ENCODE results near the gene FAM227B. TPM values are rescaled to one million over a fixed set of nuclear protein-coding genes. Genes with fewer than 3 reads are reported as not detected.
A peak's percentile ranks its signal among the peaks of the same experiment; 100 is the strongest.
"Not testable (repeated sequence)": the region's sequence is repeated elsewhere in the genome, so short reads cannot be mapped to it uniquely, and the experiment has no call there.

The FAM227B gene
- total RNA-seq, 2 experiments from 2014 or later, result 2.4 to 3.3 TPM

- CTCF ChIA-PET, result interaction anchor here (0.7 kb wide), 1 partner anchor 760 kb away, joined by 3 read pairs; no protein-coding TSS in a partner anchor
- Mint-ChIP-seq H3K36me3 (peaks cover 29% of the 10 kb centered on the region), H3K4me3 (no peak overlapping the region), H3K27me3 (no peaks in the 10 kb centered on the region), H3K9me3 (ENCODE audit: low read depth) (peaks cover 5% of the 10 kb centered on the region), H3K4me1 (peaks cover 26% of the 10 kb centered on the region), H3K27ac (no peak overlapping the region)
- DNase-seq, result no peak
- ATAC-seq, result no peak
Observed at GRCh38 chr15:49627407-49627877, 6.8 kb upstream of the FAM227B start.

- H3K27ac Mint-ChIP-seq, result no peak overlapping the region
- DNase-seq, result no peak
- peaks cover 5% of the 10 kb centered on the region for H3K9me3 Mint-ChIP-seq (ENCODE audit: low read depth)
- peaks cover 38% of the 10 kb centered on the region for H3K4me1 Mint-ChIP-seq
- ATAC-seq, result no peak
- H3K4me3 Mint-ChIP-seq, result no peak overlapping the region
- CTCF ChIA-PET, result no interaction called here
- H3K36me3 Mint-ChIP-seq, result peaks cover 30% of the 10 kb centered on the region
- H3K27me3 Mint-ChIP-seq, result no peaks in the 10 kb centered on the region
Observed at GRCh38 chr15:49625460-49626036, 4.9 kb upstream of the FAM227B start.

- Mint-ChIP-seq H3K4me1 (peaks cover 47% of the 10 kb centered on the region), H3K36me3 (peaks cover 28% of the 10 kb centered on the region), H3K27ac (peak overlapping the region; percentile 56), H3K27me3 (no peaks in the 10 kb centered on the region), H3K4me3 (peak overlapping the region; percentile 43), H3K9me3 (ENCODE audit: low read depth) (peaks cover 5% of the 10 kb centered on the region)
- no peak for ATAC-seq
- CTCF ChIA-PET, result no interaction called here
- no peak for DNase-seq
Observed at GRCh38 chr15:49624056-49624455, 3.4 kb upstream of the FAM227B start.

GRCh38 chr15:49622561-49622960 lies 1.9 kb upstream of the FAM227B start:
- CTCF ChIA-PET, result interaction anchor here (0.7 kb wide), 1 partner anchor 92 kb away, joined by 3 read pairs; no protein-coding TSS in a partner anchor

GRCh38 chr15:49621887-49622286 lies 1.3 kb upstream of the FAM227B start:
- Mint-ChIP-seq H3K9me3 (ENCODE audit: low read depth) (peaks cover 5% of the 10 kb centered on the region), H3K36me3 (peaks cover 31% of the 10 kb centered on the region), H3K4me3 (peak overlapping the region; percentile 97), H3K4me1 (peaks cover 46% of the 10 kb centered on the region), H3K27ac (peak overlapping the region; percentile 94), H3K27me3 (no peaks in the 10 kb centered on the region)
- CTCF ChIA-PET, result no interaction called here
- DNase-seq, result no peak
- no peak for ATAC-seq

More at GRCh38 chr15:49622561-49622960, 1.9 kb upstream of the FAM227B start:
- peaks cover 30% of the 10 kb centered on the region for H3K36me3 Mint-ChIP-seq
- ATAC-seq (no peak), DNase-seq (no peak)
- H3K4me1 Mint-ChIP-seq, result peaks cover 46% of the 10 kb centered on the region
- no peak overlapping the region for H3K27ac Mint-ChIP-seq
- no peak overlapping the region for H3K4me3 Mint-ChIP-seq
- H3K27me3 Mint-ChIP-seq, result no peaks in the 10 kb centered on the region
- peaks cover 5% of the 10 kb centered on the region for H3K9me3 Mint-ChIP-seq (ENCODE audit: low read depth)

- peaks cover 46% of the 10 kb centered on the region for H3K4me1 Mint-ChIP-seq
- H3K9me3 Mint-ChIP-seq (ENCODE audit: low read depth), result peaks cover 8% of the 10 kb centered on the region
- no peak for ATAC-seq
- H3K27ac Mint-ChIP-seq, result peak overlapping the region; percentile 94
- H3K27me3 Mint-ChIP-seq, result no peaks in the 10 kb centered on the region
- CTCF ChIA-PET, result no interaction called here
- no peak for DNase-seq
- H3K4me3 Mint-ChIP-seq, result peak overlapping the region; percentile 97
- H3K36me3 Mint-ChIP-seq, result peaks cover 31% of the 10 kb centered on the region
Observed at GRCh38 chr15:49621401-49621811, 788 bp upstream of the FAM227B start.

GRCh38 chr15:49620199-49620598 lies 419 bp downstream of the FAM227B start:
- no peak for ATAC-seq
- Mint-ChIP-seq H3K27ac (peak overlapping the region; percentile 94), H3K4me1 (peaks cover 42% of the 10 kb centered on the region), H3K4me3 (peak overlapping the region; percentile 97), H3K9me3 (ENCODE audit: low read depth) (peaks cover 5% of the 10 kb centered on the region), H3K27me3 (no peaks in the 10 kb centered on the region), H3K36me3 (peaks cover 30% of the 10 kb centered on the region)
- CTCF ChIA-PET, result interaction anchor here (1.0 kb wide), 1 partner anchor 8 kb away, joined by 3 read pairs; no protein-coding TSS in a partner anchor
- DNase-seq, result no peak

GRCh38 chr15:49619226-49619625 lies 1.4 kb downstream of the FAM227B start:
- no peak overlapping the region for H3K27ac Mint-ChIP-seq
- CTCF ChIA-PET, result no interaction called here
- H3K36me3 Mint-ChIP-seq, result peaks cover 33% of the 10 kb centered on the region
- H3K4me3 Mint-ChIP-seq, result peak overlapping the region; percentile 25
- no peak for DNase-seq
- no peaks in the 10 kb centered on the region for H3K27me3 Mint-ChIP-seq
- ATAC-seq, result no peak
- peaks cover 9% of the 10 kb centered on the region for H3K9me3 Mint-ChIP-seq (ENCODE audit: low read depth)
- peaks cover 39% of the 10 kb centered on the region for H3K4me1 Mint-ChIP-seq

- H3K27me3 Mint-ChIP-seq, H3K4me1 Mint-ChIP-seq, DNase-seq, ATAC-seq, H3K4me3 Mint-ChIP-seq, CTCF ChIA-PET, H3K27ac Mint-ChIP-seq: not testable (repeated sequence)
- Mint-ChIP-seq H3K36me3 (peaks cover 27% of the 10 kb centered on the region), H3K9me3 (ENCODE audit: low read depth) (peaks cover 12% of the 10 kb centered on the region)
Observed at GRCh38 chr15:49612240-49612639, 8.4 kb downstream of the FAM227B start.

GRCh38 chr15:49610157-49610918 lies 10.3 kb downstream of the FAM227B start:
- Mint-ChIP-seq H3K4me1 (no peaks in the 10 kb centered on the region), H3K9me3 (ENCODE audit: low read depth) (peaks cover 7% of the 10 kb centered on the region), H3K4me3 (no peak overlapping the region), H3K36me3 (peaks cover 22% of the 10 kb centered on the region), H3K27ac (no peak overlapping the region), H3K27me3 (no peaks in the 10 kb centered on the region)
- DNase-seq (no peak), ATAC-seq (no peak)
- CTCF ChIA-PET, result no interaction called here

- no peak overlapping the region for H3K27ac Mint-ChIP-seq
- H3K27me3 Mint-ChIP-seq, result peaks cover 2% of the 10 kb centered on the region
- CTCF ChIA-PET, result no interaction called here
Observed at GRCh38 chr15:49606594-49606993, 14.0 kb downstream of the FAM227B start.

GRCh38 chr15:49605588-49605987 lies 15.0 kb downstream of the FAM227B start:
- Mint-ChIP-seq H3K4me1 (no peaks in the 10 kb centered on the region), H3K27me3 (peaks cover 2% of the 10 kb centered on the region), H3K4me3 (no peak overlapping the region), H3K27ac (no peak overlapping the region), H3K9me3 (ENCODE audit: low read depth) (peaks cover 11% of the 10 kb centered on the region), H3K36me3 (peaks cover 11% of the 10 kb centered on the region)
- DNase-seq (no peak), ATAC-seq (no peak)
- CTCF ChIA-PET, result no interaction called here

More at GRCh38 chr15:49606594-49606993, 14.0 kb downstream of the FAM227B start:
- Mint-ChIP-seq H3K4me1 (no peaks in the 10 kb centered on the region), H3K4me3 (no peak overlapping the region), H3K9me3 (ENCODE audit: low read depth) (peaks cover 8% of the 10 kb centered on the region), H3K36me3 (peaks cover 9% of the 10 kb centered on the region)
- ATAC-seq (no peak), DNase-seq (no peak)

GRCh38 chr15:49604625-49605409 lies 15.8 kb downstream of the FAM227B start:
- DNase-seq (no peak), ATAC-seq (no peak)
- peaks cover 11% of the 10 kb centered on the region for H3K36me3 Mint-ChIP-seq
- peaks cover 2% of the 10 kb centered on the region for H3K27me3 Mint-ChIP-seq
- H3K9me3 Mint-ChIP-seq (ENCODE audit: low read depth), result peaks cover 11% of the 10 kb centered on the region
- H3K4me3 Mint-ChIP-seq, result no peak overlapping the region
- CTCF ChIA-PET, result no interaction called here
- no peak overlapping the region for H3K27ac Mint-ChIP-seq
- no peaks in the 10 kb centered on the region for H3K4me1 Mint-ChIP-seq

All from activated CD8-positive, alpha-beta memory T cell treated with anti-CD3 and anti-CD28 coated beads, Interleukin-2, amount 10 ng/mL, durations not matched to agents 7 days and 5 days (primary cell).